CD4-positive, CD25-positive, alpha-beta regulatory T cell (primary cell): Measurements from ENCODE around the gene STX11. TPM values are rescaled to one million over a fixed set of nuclear protein-coding genes. Genes with fewer than 3 reads are reported as not detected.
"Not testable (repeated sequence)": the region's sequence is repeated elsewhere in the genome, so short reads cannot be mapped to it uniquely, and the experiment has no call there.

ENCODE experiments used
- ATAC-seq, 2 donors: fragments of 150-1000 bp; cut with Tn5 transposase; one replicate each; pipeline ENCODE4 v1.10.0; 2021; ENCODE audit warnings: low read depth in 2 of 2, moderate number of reproducible peaks in 2 of 2, moderate library complexity in 1 of 2
- DNase-seq, 3 donors: peaks; one replicate each; pipeline versions ENCODE4 v3.0.0 to v3.0.0-alpha.2; 2012 to 2022; ENCODE audit warnings: mixed read lengths in 1 of 3
- H3K27ac ChIP-seq: one replicate; pipeline ENCODE4 v1.7.0; 2013; ENCODE audit warnings: mild to moderate bottlenecking, low read length; ENCODE audit not compliant: insufficient read depth, poor library complexity, severe bottlenecking
- H3K27me3 ChIP-seq: one replicate; pipeline ENCODE4 v1.7.0; 2013; ENCODE audit warnings: low read length; ENCODE audit not compliant: control insufficient read depth, insufficient read depth
- H3K36me3 ChIP-seq: one replicate; pipeline ENCODE4 v1.7.0; 2013; ENCODE audit warnings: mild to moderate bottlenecking, low read length, moderate library complexity; ENCODE audit not compliant: control insufficient read depth, insufficient read depth
- H3K4me1 ChIP-seq: 2 replicates; pipeline ENCODE4 v1.7.0; 2013; ENCODE audit warnings: mild to moderate bottlenecking, low read length; ENCODE audit not compliant: insufficient read depth, control insufficient read depth, poor library complexity, severe bottlenecking
- H3K4me3 ChIP-seq: one replicate; pipeline ENCODE4 v1.7.0; 2013; ENCODE audit warnings: low read depth, mild to moderate bottlenecking, low read length, moderate library complexity
- H3K9me3 ChIP-seq, 2 experiments: 1 replicate in 1 of 2; 2 replicates in 1 of 2; pipeline ENCODE4 v1.7.0; 2013; ENCODE audit warnings: low read length in 2 of 2, mild to moderate bottlenecking in 1 of 2, moderate library complexity in 1 of 2; ENCODE audit not compliant: control insufficient read depth in 2 of 2
- H3K27ac Mint-ChIP-seq, 3 donors: one replicate each; pipeline ENCODE4 v1.8.0; 2020 to 2022; ENCODE audit warnings: mild to moderate bottlenecking in 3 of 3, mixed read lengths in 3 of 3, moderate library complexity in 2 of 3
- H3K27me3 Mint-ChIP-seq: one replicate; pipeline ENCODE4 v1.8.0; 2022; ENCODE audit warnings: mild to moderate bottlenecking, mixed read lengths
- H3K36me3 Mint-ChIP-seq: one replicate; pipeline ENCODE4 v1.8.0; 2020; ENCODE audit warnings: mixed read lengths
- H3K4me1 Mint-ChIP-seq, 4 donors: one replicate each; pipeline ENCODE4 v1.8.0; 2020 to 2022; ENCODE audit warnings: mixed read lengths in 4 of 4, mild to moderate bottlenecking in 1 of 4
- H3K4me3 Mint-ChIP-seq, 4 donors: one replicate each; pipeline ENCODE4 v1.8.0; 2020 to 2022; ENCODE audit warnings: mild to moderate bottlenecking in 4 of 4, mixed read lengths in 4 of 4, moderate library complexity in 3 of 4
- H3K9me3 Mint-ChIP-seq, 7 donors: one replicate each; pipeline ENCODE4 v1.8.0; 2020 to 2022; ENCODE audit warnings: mixed read lengths in 7 of 7, mild to moderate bottlenecking in 3 of 7, moderate library complexity in 2 of 7
- polyA plus RNA-seq, 4 donors: library from polyadenylated mRNA; unstranded; fragments of 300-500 nt; fragmentation: Illumina TruSeq; gene quantifications; one replicate each; pipeline ENCODE4 v1.2.3, GENCODE V29; 2021
- total RNA-seq: library from RNA; stranded (reverse); gene quantifications from one replicate; pipeline ENCODE4 v1.2.3, GENCODE V29; 2022

Gene STX11
- total and polyA plus RNA-seq, 5 donors from 2014 or later = 18.2 to 30.1 (median 24.9) TPM

DNA sequence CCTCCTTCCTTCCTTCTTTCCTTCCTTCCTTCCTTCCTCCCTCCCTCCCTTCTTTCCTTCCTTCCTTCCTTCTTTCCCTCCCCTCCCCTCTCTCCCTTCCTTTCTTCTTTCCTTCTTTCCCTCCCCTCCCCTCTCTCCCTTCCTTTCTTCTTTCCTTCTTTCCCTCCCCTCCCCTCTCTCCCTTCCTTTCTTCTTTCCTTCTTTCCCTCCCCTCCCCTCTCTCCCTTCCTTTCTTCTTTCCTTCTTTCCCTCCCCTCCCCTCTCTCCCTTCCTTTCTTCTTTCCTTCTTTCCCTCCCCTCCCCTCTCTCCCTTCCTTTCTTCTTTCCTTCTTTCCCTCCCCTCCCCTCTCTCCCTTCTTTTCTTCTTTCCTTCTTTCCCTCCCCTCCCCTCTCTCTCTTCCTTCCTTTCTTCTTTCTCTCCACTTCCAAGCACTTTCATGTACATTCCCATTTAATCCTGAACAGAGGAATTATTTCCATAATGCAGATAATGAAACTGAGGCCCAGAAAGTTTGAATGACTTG lies 18.1 kb upstream of the STX11 start:
- H3K4me1 ChIP-seq, H3K4me3 ChIP-seq, H3K36me3 Mint-ChIP-seq, DNase-seq, H3K27me3 ChIP-seq, H3K27ac ChIP-seq, ATAC-seq, H3K36me3 ChIP-seq, H3K9me3 ChIP-seq, H3K4me3 Mint-ChIP-seq, H3K9me3 Mint-ChIP-seq, H3K27ac Mint-ChIP-seq: not testable (repeated sequence)
- Mint-ChIP-seq H3K4me1 (peaks cover 4 to 18% (median 11%) of the 10 kb centered on the region in 4 donors), H3K27me3 (peaks cover 17% of the 10 kb centered on the region)

DNA sequence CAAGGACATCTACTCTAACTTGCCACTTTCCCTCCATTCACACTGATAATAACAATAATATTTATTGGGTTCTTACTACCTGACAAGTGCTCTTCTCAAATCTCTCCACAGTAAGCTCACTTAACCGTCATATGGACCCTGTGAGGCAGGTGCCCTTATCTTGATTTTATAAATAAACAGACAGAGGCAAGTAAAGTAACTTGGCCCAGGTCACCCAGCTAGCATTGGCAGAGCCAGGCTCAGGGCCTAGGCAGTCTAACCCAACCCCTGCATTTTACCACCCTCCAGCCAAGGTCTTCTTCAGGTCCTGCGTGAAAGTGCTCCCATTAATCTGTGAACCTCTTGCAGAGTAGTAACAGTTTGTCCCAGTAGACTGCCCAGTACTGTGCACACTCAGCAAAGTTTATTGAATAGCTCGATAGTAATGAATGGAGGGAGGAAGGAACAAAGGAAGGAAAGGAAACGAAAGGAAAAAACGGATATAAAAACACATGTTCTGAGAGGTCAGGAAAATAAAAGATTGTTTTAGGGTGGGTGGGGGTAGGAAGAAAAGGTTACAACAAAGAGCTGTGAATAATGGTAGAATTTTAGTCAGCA lies 17.0 kb upstream of the STX11 start:
- Histone ChIP-seq H3K4me1 (peaks cover 8% of the 10 kb centered on the region), H3K9me3 (no peaks in the 10 kb centered on the region), H3K36me3 (no peaks in the 10 kb centered on the region), H3K4me3 (no peak overlapping the region), H3K27me3 (no peaks in the 10 kb centered on the region), H3K27ac (no peak overlapping the region)
- Mint-ChIP-seq H3K4me3 (no peak overlapping the region), H3K9me3 (peaks cover 0 to 2% (median 0%) of the 10 kb centered on the region in 7 donors), H3K4me1 (peaks cover 4 to 18% (median 11%) of the 10 kb centered on the region in 4 donors), H3K27me3 (peaks cover 16% of the 10 kb centered on the region), H3K36me3 (no peaks in the 10 kb centered on the region), H3K27ac (no peak overlapping the region)
- DNase-seq (no peak), ATAC-seq (no peak)

DNA sequence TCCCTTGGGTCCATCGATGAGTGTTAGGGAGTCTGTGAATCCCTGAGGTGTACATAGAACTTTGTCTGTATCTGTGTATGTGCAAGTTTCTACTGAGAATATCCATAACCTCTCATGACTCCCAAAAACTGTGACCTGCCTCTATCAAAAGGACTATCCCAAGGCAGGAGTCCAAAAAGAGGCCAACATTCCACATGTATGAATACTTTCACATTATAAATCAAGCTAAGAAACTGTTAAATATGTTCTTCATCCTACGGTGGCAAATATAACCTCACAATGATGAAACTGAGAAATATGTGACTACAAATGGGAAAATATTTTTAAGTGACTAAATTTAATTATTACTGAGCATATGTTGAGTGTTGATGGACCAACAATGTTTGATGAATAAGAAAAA lies 16.1 kb upstream of the STX11 start:
- Mint-ChIP-seq H3K4me3 (no peak overlapping the region), H3K9me3 (peaks cover 0 to 2% (median 0%) of the 10 kb centered on the region in 7 donors), H3K36me3 (no peaks in the 10 kb centered on the region), H3K4me1 (peaks cover 4 to 15% (median 11%) of the 10 kb centered on the region in 4 donors), H3K27me3 (peaks cover 9% of the 10 kb centered on the region), H3K27ac (no peak overlapping the region)
- H3K9me3 ChIP-seq = no peaks in the 10 kb centered on the region
- H3K36me3 ChIP-seq = no peaks in the 10 kb centered on the region
- H3K27ac ChIP-seq = no peak overlapping the region
- DNase-seq (no peak), ATAC-seq (no peak)
- peaks cover 8% of the 10 kb centered on the region for H3K4me1 ChIP-seq
- H3K4me3 ChIP-seq = no peak overlapping the region
- no peaks in the 10 kb centered on the region for H3K27me3 ChIP-seq

DNA sequence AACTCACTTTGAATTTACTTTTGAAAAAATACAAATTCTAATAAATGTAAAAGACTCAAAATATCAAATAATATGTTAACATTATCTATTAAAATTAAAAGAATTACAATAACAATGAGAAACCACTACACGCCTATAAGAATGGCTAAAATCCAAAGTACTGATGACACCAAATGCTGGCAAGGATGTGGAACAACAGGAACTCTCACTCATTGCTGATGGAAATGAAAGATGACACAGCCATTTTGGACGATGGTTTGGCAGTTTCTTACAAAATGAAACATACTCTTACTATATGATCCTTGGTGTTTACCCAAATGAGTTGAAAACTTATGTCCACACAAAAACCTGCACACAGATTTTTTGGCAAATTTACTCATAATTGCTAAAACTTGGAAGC lies 15.6 kb upstream of the STX11 start:
- H3K27me3 ChIP-seq = no peaks in the 10 kb centered on the region
- Mint-ChIP-seq H3K9me3 (peaks cover 0 to 2% (median 0%) of the 10 kb centered on the region in 7 donors), H3K4me3 (no peak overlapping the region), H3K36me3 (no peaks in the 10 kb centered on the region), H3K27me3 (peaks cover 4% of the 10 kb centered on the region), H3K27ac (no peak overlapping the region), H3K4me1 (peaks cover 4 to 14% (median 11%) of the 10 kb centered on the region in 4 donors)
- H3K4me3 ChIP-seq = no peak overlapping the region
- no peaks in the 10 kb centered on the region for H3K9me3 ChIP-seq
- ATAC-seq (no peak), DNase-seq (no peak)
- H3K36me3 ChIP-seq = no peaks in the 10 kb centered on the region
- no peak overlapping the region for H3K27ac ChIP-seq
- H3K4me1 ChIP-seq = peaks cover 8% of the 10 kb centered on the region

DNA sequence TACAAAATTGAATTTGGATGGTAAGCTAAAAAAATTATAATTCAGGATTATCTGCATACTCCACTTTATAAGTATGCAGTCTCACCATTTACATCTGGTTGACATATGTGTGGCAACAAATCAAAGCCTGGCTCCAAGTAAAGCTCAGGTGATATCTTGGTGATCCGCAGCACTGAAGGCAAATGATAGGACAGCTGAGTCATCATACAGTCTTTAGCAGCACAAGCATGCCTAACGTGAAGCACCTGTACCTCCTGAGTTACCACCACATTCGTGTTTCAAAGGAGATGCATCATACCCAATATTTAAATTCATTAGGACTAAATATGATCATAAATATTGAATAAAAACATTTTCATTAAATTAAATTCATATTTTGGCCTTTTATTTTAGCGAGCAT lies 11.8 kb upstream of the STX11 start:
- H3K9me3 ChIP-seq = no peaks in the 10 kb centered on the region
- H3K4me3 Mint-ChIP-seq = no peak overlapping the region
- peaks cover 0 to 2% (median 0%) of the 10 kb centered on the region in 7 donors for H3K9me3 Mint-ChIP-seq
- DNase-seq (no peak), ATAC-seq (no peak)
- no peak overlapping the region for H3K27ac Mint-ChIP-seq
- H3K36me3 ChIP-seq = no peaks in the 10 kb centered on the region
- H3K4me1 Mint-ChIP-seq = peaks cover 0 to 2% (median 0%) of the 10 kb centered on the region in 4 donors
- H3K4me3 ChIP-seq = no peak overlapping the region
- no peaks in the 10 kb centered on the region for H3K36me3 Mint-ChIP-seq
- H3K27me3 Mint-ChIP-seq = peaks cover 5% of the 10 kb centered on the region
- H3K4me1 ChIP-seq = no peaks in the 10 kb centered on the region
- H3K27ac ChIP-seq = no peak overlapping the region
- no peaks in the 10 kb centered on the region for H3K27me3 ChIP-seq

DNA sequence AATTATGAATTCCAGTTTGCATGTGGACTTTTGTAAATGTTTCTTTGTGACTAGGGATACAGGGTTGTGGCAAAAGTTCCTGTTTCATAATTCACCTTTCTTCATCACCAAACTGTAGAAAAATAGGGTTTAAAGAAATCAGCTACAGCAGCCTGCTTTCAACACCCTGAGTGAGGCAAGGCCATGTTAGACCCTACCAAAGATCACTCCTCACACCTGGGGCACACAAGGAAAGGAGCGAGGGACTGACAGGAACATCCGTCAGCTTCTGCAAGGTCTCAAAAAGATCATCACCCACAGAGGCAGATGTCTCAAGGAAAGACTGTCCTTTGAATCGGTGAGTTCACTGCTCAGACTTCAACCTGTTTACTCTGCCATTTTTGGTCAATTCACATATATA lies 10.5 kb upstream of the STX11 start:
- ATAC-seq (no peak), DNase-seq (no peak)
- Histone ChIP-seq H3K36me3 (no peaks in the 10 kb centered on the region), H3K27ac (no peak overlapping the region), H3K9me3 (no peaks in the 10 kb centered on the region), H3K27me3 (no peaks in the 10 kb centered on the region), H3K4me3 (no peak overlapping the region), H3K4me1 (no peaks in the 10 kb centered on the region)
- peaks cover 0 to 2% (median 0%) of the 10 kb centered on the region in 4 donors for H3K4me1 Mint-ChIP-seq
- peaks cover 0 to 2% (median 0%) of the 10 kb centered on the region in 7 donors for H3K9me3 Mint-ChIP-seq
- no peak overlapping the region for H3K27ac Mint-ChIP-seq
- peaks cover 5% of the 10 kb centered on the region for H3K27me3 Mint-ChIP-seq
- H3K4me3 Mint-ChIP-seq = no peak overlapping the region
- H3K36me3 Mint-ChIP-seq = no peaks in the 10 kb centered on the region

DNA sequence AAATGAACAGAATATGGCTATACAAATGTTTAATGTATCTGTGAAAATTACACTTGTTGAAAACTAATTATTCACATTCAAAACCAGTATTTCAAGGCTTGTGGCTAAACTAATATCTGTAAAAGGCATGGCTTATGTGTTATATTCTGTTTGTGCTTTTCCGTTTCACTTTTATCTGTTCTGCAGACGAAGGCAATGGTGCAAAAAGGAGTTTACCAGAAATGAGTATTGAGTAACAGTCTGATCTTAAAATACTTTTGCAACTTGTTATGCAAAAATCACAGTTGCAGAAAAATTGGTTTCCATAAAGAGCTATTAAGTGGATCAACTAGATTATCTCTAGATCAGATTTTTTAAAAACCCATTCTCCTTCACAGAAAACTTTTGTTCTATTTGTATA lies 9.4 kb upstream of the STX11 start:
- H3K4me3 Mint-ChIP-seq = no peak overlapping the region
- H3K36me3 Mint-ChIP-seq = no peaks in the 10 kb centered on the region
- ATAC-seq (no peak), DNase-seq (no peak)
- no peak overlapping the region for H3K27ac Mint-ChIP-seq
- H3K36me3 ChIP-seq = no peaks in the 10 kb centered on the region
- no peaks in the 10 kb centered on the region for H3K27me3 ChIP-seq
- no peak overlapping the region for H3K4me3 ChIP-seq
- H3K9me3 ChIP-seq = no peaks in the 10 kb centered on the region
- H3K27me3 Mint-ChIP-seq = peaks cover 5% of the 10 kb centered on the region
- peaks cover 0 to 4% (median 1%) of the 10 kb centered on the region in 4 donors for H3K4me1 Mint-ChIP-seq
- no peak overlapping the region for H3K27ac ChIP-seq
- peaks cover 0 to 2% (median 0%) of the 10 kb centered on the region in 7 donors for H3K9me3 Mint-ChIP-seq
- H3K4me1 ChIP-seq = no peaks in the 10 kb centered on the region

DNA sequence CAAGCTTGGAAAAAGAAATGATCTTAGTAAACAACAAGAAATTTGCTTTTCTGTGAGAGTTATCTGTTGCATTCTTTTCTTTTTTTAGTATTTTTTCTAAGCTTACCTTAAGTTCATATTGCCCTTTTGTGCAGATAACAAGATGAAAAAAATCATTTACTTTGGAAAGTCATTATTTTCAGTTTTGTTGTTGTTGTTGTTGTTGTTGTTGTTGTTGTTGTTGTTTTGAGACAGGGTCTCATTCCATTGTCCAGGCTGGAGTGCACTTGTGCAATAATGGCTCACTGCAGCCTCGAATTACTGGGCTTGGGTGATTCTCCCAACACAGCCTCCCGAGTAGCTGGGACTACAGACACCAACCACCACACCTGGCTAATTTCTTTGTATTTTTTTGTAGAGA lies 8.8 kb upstream of the STX11 start:
- no peaks in the 10 kb centered on the region for H3K9me3 ChIP-seq
- Mint-ChIP-seq H3K36me3 (no peaks in the 10 kb centered on the region), H3K27ac (no peak overlapping the region), H3K4me3 (no peak overlapping the region), H3K27me3 (peaks cover 5% of the 10 kb centered on the region), H3K9me3 (peaks cover 0 to 2% (median 0%) of the 10 kb centered on the region in 7 donors), H3K4me1 (peaks cover 0 to 4% (median 1%) of the 10 kb centered on the region in 4 donors)
- no peaks in the 10 kb centered on the region for H3K27me3 ChIP-seq
- DNase-seq (no peak), ATAC-seq (no peak)
- no peaks in the 10 kb centered on the region for H3K36me3 ChIP-seq
- no peak overlapping the region for H3K4me3 ChIP-seq
- no peaks in the 10 kb centered on the region for H3K4me1 ChIP-seq
- H3K27ac ChIP-seq = no peak overlapping the region
